Loucy (cell line): Measurements from ENCODE around the gene KCNK1.

Experiments used
- H2AFZ ChIP-seq: fragments of 200-600 bp; sonication (generic); 2 replicates; pipeline ENCODE4 v1.6.0; 2016; ENCODE audit warnings: antibody characterized with exemption, mild to moderate bottlenecking, low read length, moderate library complexity
- H3F3A ChIP-seq: fragments of 200-600 bp; 2 replicates; pipeline ENCODE4 v1.6.0; 2016; ENCODE audit warnings: antibody characterized with exemption, low read depth, mild to moderate bottlenecking
- H3K27me3 ChIP-seq: fragments of 200-600 bp; sonication (generic); 2 replicates; pipeline ENCODE4 v1.6.1; 2014; ENCODE audit warnings: low read length, mild to moderate bottlenecking; ENCODE audit not compliant: insufficient read depth, poor library complexity, severe bottlenecking
- H3K36me3 ChIP-seq: fragments of 200-600 bp; sonication (generic); 2 replicates; pipeline ENCODE4 v1.6.1; 2016; ENCODE audit warnings: low read length; ENCODE audit not compliant: insufficient read depth
- H3K4me1 ChIP-seq: fragments of 200-600 bp; sonication (generic); 2 replicates; pipeline ENCODE4 v1.5.1; 2014; ENCODE audit warnings: low read length, mild to moderate bottlenecking; ENCODE audit not compliant: insufficient read depth, poor library complexity, severe bottlenecking
- H3K4me2 ChIP-seq: fragments of 200-600 bp; sonication (generic); 2 replicates; pipeline ENCODE4 v1.6.0; 2014; ENCODE audit warnings: antibody characterized with exemption, low read length, low read depth, mild to moderate bottlenecking; ENCODE audit not compliant: poor library complexity, severe bottlenecking
- H3K4me3 ChIP-seq: fragments of 200-600 bp; sonication (generic); 2 replicates; pipeline ENCODE4 v1.5.1; 2014; ENCODE audit warnings: low read length, mild to moderate bottlenecking, mixed read lengths; ENCODE audit not compliant: poor library complexity, severe bottlenecking
- H3K79me2 ChIP-seq: fragments of 200-600 bp; sonication (generic); 2 replicates; pipeline ENCODE4 v1.6.1; 2014; ENCODE audit warnings: low read length; ENCODE audit not compliant: insufficient read depth
- H3K9ac ChIP-seq: fragments of 200-600 bp; sonication (generic); 2 replicates; pipeline ENCODE4 v1.6.0; 2014; ENCODE audit warnings: mild to moderate bottlenecking, low read depth, low read length, moderate library complexity; ENCODE audit not compliant: poor library complexity, severe bottlenecking
- H3K9me2 ChIP-seq: fragments of 200-600 bp; sonication (generic); replicated peaks from 2 replicates; pipeline ENCODE4 v1.6.1; 2016; ENCODE audit warnings: low read depth, low read length, mixed read lengths
- H3K9me3 ChIP-seq: fragments of 200-600 bp; sonication (generic); 2 replicates; pipeline ENCODE4 v1.6.1; 2014; ENCODE audit warnings: mild to moderate bottlenecking, antibody characterized with exemption, low read length, low read depth; ENCODE audit not compliant: insufficient read depth
- H4K20me1 ChIP-seq: fragments of 200-600 bp; sonication (generic); 2 replicates; pipeline ENCODE4 v1.6.0; 2014; ENCODE audit warnings: antibody characterized with exemption, low read length, mild to moderate bottlenecking; ENCODE audit not compliant: insufficient read depth, poor library complexity, severe bottlenecking
- EZH2phosphoT487 ChIP-seq: fragments of 200-600 bp; IDR thresholded peaks from 2 replicates; pipeline ENCODE4 v1.6.1; 2018; ENCODE audit warnings: antibody characterized with exemption, mild to moderate bottlenecking, moderate library complexity, borderline replicate concordance
- TF ChIP-seq, protein P1 (sequence below): fragments of 200-600 bp; sonication (generic); conservative IDR thresholded peaks from 2 replicates; pipeline ENCODE4 v1.5.1; 2014; ENCODE audit warnings: mild to moderate bottlenecking, antibody characterized with exemption, low read length

KCNK1 gene

DNA sequence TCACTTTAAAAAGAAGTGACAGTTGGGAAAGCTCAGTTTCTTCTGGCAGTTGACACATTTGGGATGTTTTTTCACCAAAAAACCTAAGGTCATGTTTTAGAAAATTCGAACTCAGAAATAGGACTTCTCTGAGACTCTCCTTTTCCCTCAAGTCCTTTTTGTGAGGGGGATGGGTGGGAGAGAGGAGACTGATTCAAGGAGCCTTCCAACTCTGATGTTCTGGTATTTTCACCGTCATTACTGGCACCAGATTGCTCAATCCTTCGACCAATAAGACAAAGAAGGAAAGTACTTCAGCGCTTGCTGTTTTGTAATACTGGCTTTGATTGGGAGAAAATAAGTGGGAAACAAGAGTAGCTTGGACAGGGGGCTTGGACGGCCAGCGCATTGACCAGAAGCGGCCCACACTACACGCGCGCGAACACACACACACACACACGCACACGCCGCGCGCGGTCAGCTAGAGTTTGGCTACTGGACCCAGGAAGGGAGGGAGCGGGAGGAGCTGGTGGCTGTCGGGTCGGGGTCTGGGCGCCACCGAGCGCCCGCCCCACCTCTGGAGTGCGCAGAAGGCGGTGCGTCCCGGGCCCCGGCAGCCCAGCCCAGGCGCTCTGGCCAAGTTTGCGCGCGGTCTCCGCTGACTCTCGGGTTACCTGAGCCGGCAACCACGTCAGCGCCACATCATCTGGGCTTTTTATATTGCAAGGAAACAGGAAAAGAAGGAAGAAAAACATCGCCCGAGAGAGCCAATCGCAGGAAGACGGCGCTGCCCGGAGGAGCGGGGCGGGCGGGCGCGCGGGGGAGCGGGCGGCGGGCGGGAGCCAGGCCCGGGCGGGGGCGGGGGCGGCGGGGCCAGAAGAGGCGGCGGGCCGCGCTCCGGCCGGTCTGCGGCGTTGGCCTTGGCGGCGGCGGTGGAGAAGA, at the start of gene KCNK1:
Gene KCNK1, plus strand, starts transcription at position 855 of the 921 bp plus-strand sequence. Its CDS starts 66 bp downstream, at position 921.
- no peak within 1 kb of the TSS for H3K9ac ChIP-seq
- no peaks in the 10 kb centered on the region for H3K27me3 ChIP-seq
- H3K4me2 ChIP-seq, result no peak within 1 kb of the TSS
- no peaks in the 10 kb centered on the region for H4K20me1 ChIP-seq
- no peak within 1 kb of the TSS for H2AFZ ChIP-seq
- H3K9me2 ChIP-seq, result no peaks in the 10 kb centered on the region
- no peaks in the 10 kb centered on the region for H3K79me2 ChIP-seq
- H3F3A ChIP-seq, result no peaks in the 10 kb centered on the region
- H3K36me3 ChIP-seq, result no peaks in the 10 kb centered on the region
- no peaks in the 10 kb centered on the region for H3K4me1 ChIP-seq
- no peak within 1 kb of the TSS for H3K4me3 ChIP-seq
- no peak for TF ChIP-seq EZH2phosphoT487
- TF ChIP-seq, protein P1, sequence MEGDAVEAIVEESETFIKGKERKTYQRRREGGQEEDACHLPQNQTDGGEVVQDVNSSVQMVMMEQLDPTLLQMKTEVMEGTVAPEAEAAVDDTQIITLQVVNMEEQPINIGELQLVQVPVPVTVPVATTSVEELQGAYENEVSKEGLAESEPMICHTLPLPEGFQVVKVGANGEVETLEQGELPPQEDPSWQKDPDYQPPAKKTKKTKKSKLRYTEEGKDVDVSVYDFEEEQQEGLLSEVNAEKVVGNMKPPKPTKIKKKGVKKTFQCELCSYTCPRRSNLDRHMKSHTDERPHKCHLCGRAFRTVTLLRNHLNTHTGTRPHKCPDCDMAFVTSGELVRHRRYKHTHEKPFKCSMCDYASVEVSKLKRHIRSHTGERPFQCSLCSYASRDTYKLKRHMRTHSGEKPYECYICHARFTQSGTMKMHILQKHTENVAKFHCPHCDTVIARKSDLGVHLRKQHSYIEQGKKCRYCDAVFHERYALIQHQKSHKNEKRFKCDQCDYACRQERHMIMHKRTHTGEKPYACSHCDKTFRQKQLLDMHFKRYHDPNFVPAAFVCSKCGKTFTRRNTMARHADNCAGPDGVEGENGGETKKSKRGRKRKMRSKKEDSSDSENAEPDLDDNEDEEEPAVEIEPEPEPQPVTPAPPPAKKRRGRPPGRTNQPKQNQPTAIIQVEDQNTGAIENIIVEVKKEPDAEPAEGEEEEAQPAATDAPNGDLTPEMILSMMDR, result no peak
- H3K9me3 ChIP-seq, result no peaks in the 10 kb centered on the region

DNA sequence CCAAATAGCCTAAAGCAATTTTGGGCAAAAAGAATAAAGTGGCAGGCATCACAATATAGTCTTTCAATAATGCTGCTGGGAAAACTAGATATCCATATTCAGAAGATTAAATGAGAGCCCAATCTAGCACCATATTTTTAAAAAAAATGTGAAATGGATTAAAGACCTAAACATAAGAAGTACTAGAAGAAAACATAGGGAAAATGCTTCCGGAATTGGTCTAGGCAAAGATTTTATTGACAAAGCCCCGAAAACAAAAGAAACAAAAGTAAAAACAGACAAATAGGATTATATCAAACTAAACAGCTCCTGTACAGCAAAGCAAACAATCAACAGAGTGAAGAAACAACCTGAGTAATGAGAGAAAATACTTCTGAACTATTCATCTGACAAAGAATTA, 48.6 kb upstream of the KCNK1 start:
- Histone ChIP-seq H3K4me2 (no peak overlapping the region), H2AFZ (no peak overlapping the region), H4K20me1 (no peaks in the 10 kb centered on the region), H3K36me3 (no peaks in the 10 kb centered on the region), H3K4me3 (no peak overlapping the region), H3K9me3 (peaks cover 21% of the 10 kb centered on the region; the same call in 1 of the 2 replicates), H3F3A (no peaks in the 10 kb centered on the region), H3K9ac (no peak overlapping the region), H3K9me2 (no peaks in the 10 kb centered on the region), H3K27me3 (no peaks in the 10 kb centered on the region), H3K4me1 (no peaks in the 10 kb centered on the region), H3K79me2 (no peaks in the 10 kb centered on the region)
- TF ChIP-seq, protein P1, result no peak
- TF ChIP-seq EZH2phosphoT487, result no peak

DNA sequence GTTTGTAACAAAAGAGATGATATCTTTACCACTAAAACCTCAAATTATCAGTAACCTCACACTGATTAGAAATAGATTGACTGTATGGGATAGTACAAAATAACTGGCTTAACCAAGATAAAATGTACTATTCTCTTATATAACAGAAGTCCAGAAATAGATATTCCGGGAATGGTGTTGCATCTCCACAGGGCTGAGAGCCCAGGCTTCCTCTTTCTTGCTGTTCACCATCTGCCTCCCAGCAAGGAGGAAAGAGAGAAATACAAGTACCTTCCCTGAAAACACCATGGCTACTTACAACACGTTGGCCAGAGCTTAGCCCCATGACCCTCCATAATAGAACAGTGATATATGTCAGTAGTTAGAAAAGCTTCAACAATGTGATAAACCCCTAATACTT, 47.0 kb upstream of the KCNK1 start:
- TF ChIP-seq, protein P1, result no peak
- TF ChIP-seq EZH2phosphoT487, result no peak
- Histone ChIP-seq H3K4me3 (no peak overlapping the region), H2AFZ (no peak overlapping the region), H3K4me2 (no peak overlapping the region), H3K9me3 (peaks cover 12% of the 10 kb centered on the region; the same call in 1 of the 2 replicates), H3K4me1 (no peaks in the 10 kb centered on the region), H3K9me2 (no peaks in the 10 kb centered on the region), H3K9ac (no peak overlapping the region), H3K36me3 (no peaks in the 10 kb centered on the region), H3K79me2 (no peaks in the 10 kb centered on the region), H3F3A (no peaks in the 10 kb centered on the region), H3K27me3 (no peaks in the 10 kb centered on the region), H4K20me1 (no peaks in the 10 kb centered on the region)
